Hematopoietic multipotent progenitor cell treated with erythropoietin and hydrocortisone succinate and interleukin-3 and kit ligand, for 6 days (in vitro differentiated cells): ENCODE results near the gene CCBE1.
"Not testable (repeated sequence)": the region's sequence is repeated elsewhere in the genome, so short reads cannot be mapped to it uniquely, and the experiment has no call there.

Experiments used
- DNase-seq: peaks from one replicate; pipeline ENCODE4 v3.0.0-alpha.2; 2015

Gene CCBE1

GRCh38 chr18:59650266-59650820 is 46.9 kb downstream of the CCBE1 start:
- no peak for DNase-seq

- DNase-seq: no peak
Observed at GRCh38 chr18:59649591-59649990, 47.6 kb downstream of the CCBE1 start.

GRCh38 chr18:59648469-59648868 is 48.8 kb downstream of the CCBE1 start:
- not testable (repeated sequence) for DNase-seq

GRCh38 chr18:59646963-59647307 is 50.3 kb downstream of the CCBE1 start:
- no peak for DNase-seq

- DNase-seq: no peak
Observed at GRCh38 chr18:59646228-59646962, 50.8 kb downstream of the CCBE1 start.

GRCh38 chr18:59643740-59644139 is 53.5 kb downstream of the CCBE1 start:
- DNase-seq: no peak

GRCh38 chr18:59640721-59641120 is 56.5 kb downstream of the CCBE1 start:
- DNase-seq: no peak

GRCh38 chr18:59639821-59640220 is 57.4 kb downstream of the CCBE1 start:
- no peak for DNase-seq

GRCh38 chr18:59639136-59639535 is 58.1 kb downstream of the CCBE1 start:
- no peak for DNase-seq

- DNase-seq: no peak
Observed at GRCh38 chr18:59633961-59634485, 63.2 kb downstream of the CCBE1 start.

GRCh38 chr18:59633317-59633716 is 63.9 kb downstream of the CCBE1 start:
- DNase-seq: no peak

GRCh38 chr18:59631583-59632181 is 65.5 kb downstream of the CCBE1 start:
- DNase-seq: peak; percentile 28

- no peak for DNase-seq
Observed at GRCh38 chr18:59629894-59630293, 67.3 kb downstream of the CCBE1 start.

GRCh38 chr18:59628995-59629394 is 68.2 kb downstream of the CCBE1 start:
- DNase-seq: no peak

GRCh38 chr18:59627414-59627813 is 69.8 kb downstream of the CCBE1 start:
- no peak for DNase-seq

GRCh38 chr18:59624369-59624765 is 72.9 kb downstream of the CCBE1 start:
- no peak for DNase-seq

- no peak for DNase-seq
Observed at GRCh38 chr18:59623456-59624368, 73.5 kb downstream of the CCBE1 start.

GRCh38 chr18:59621027-59621426 is 76.2 kb downstream of the CCBE1 start:
- no peak for DNase-seq

GRCh38 chr18:59620381-59620780 is 76.8 kb downstream of the CCBE1 start:
- DNase-seq: no peak

GRCh38 chr18:59619816-59620215 is 77.4 kb downstream of the CCBE1 start:
- no peak for DNase-seq

GRCh38 chr18:59617468-59617932 is 79.7 kb downstream of the CCBE1 start:
- no peak for DNase-seq

- no peak for DNase-seq
Observed at GRCh38 chr18:59616501-59616900, 80.7 kb downstream of the CCBE1 start.

- DNase-seq: no peak
Observed at GRCh38 chr18:59613903-59614302, 83.3 kb downstream of the CCBE1 start.
